ENCODE data around the gene TMEM18. TPM values are rescaled to one million over a fixed set of nuclear protein-coding genes. Genes with fewer than 3 reads are reported as not detected.

Gene TMEM18
- total and polyA plus RNA-seq, 2 of the 13 experiments (the other 11 are each of a cell fraction or from before 2014, with no cell fraction given), result 45.9 to 49.4 TPM

GRCh38 chr2:655626-656025, 21.6 kb downstream of the TMEM18 start:
- intact Hi-C loops (cut with micrococcal nuclease; ENCODE audit: unreplicated experiment) (no loop called here), in situ Hi-C loops (cut with HindIII; ENCODE audit: extremely low pct_ligation_motif_present, low pct_unique_long_range_greater_than_20kb) (no loop called here)
- no peaks in the 10 kb centered on the region for H3K79me2 ChIP-seq (ENCODE audit: insufficient read depth, low read length)
- ChIA-PET POLR2A (no interaction called here), CTCF (ENCODE audit: low intra/inter-chr PET ratio, low total read pairs) (no interaction called here)
- no peak for FAIRE-seq
- no TSS peak for BruUV-seq (replicated peaks)
- H3K27me3 ChIP-seq (ENCODE audit: control insufficient read depth in 1 of 2, insufficient read depth in 2 of 2, low read length in 2 of 2), result peaks cover 1 to 30% of the 10 kb centered on the region in 2 experiments; a peak in 4 of 5 replicates
- no peak overlapping the region for H3K9ac ChIP-seq (ENCODE audit: insufficient read depth, low read depth, low read length)
- H2AFZ ChIP-seq (ENCODE audit: low read length), result no peak overlapping the region
- peaks cover 7% of the 10 kb centered on the region; the same call in 1 of the 2 replicates for H3K4me1 ChIP-seq (ENCODE audit: insufficient read depth, low read length)
- ATAC-seq, result no peak
- H3K36me3 ChIP-seq (replicated peaks in 1 of 2; ENCODE audit: control insufficient read depth in 1 of 2, insufficient read depth in 2 of 2, low read length in 2 of 2), result no peaks in the 10 kb centered on the region
- H3K27ac ChIP-seq (ENCODE audit: extremely low read length, insufficient read depth, low read length), result no peak overlapping the region
- no peak for TF ChIP-seq PCBP1 (IDR thresholded peaks at IDR 0.05; ENCODE audit: borderline replicate concordance, low read depth, low read length)
- no peak for TF ChIP-seq DR1 (CRISPR knock-in tag; IDR thresholded peaks at IDR 0.05)
- TF ChIP-seq MTF1 (CRISPR knock-in tag; IDR thresholded peaks at IDR 0.05), result no peak
- TF ChIP-seq RARA (CRISPR knock-in tag; IDR thresholded peaks at IDR 0.05), result no peak
- TF ChIP-seq NFE2L2 (IDR thresholded peaks at IDR 0.05; ENCODE audit: low read length), result no peak
- no peak for TF ChIP-seq ZFP41 (CRISPR knock-in tag; IDR thresholded peaks at IDR 0.05; ENCODE audit: borderline replicate concordance)
- no peaks in the 10 kb centered on the region for H4K20me1 ChIP-seq (ENCODE audit: insufficient read depth, low read length)
- no peaks in the 10 kb centered on the region for H3K9me3 ChIP-seq (ENCODE audit: low read length)
- no peak overlapping the region for H3K4me2 ChIP-seq (ENCODE audit: low read depth, low read length)
- no peak overlapping the region for H3K4me3 ChIP-seq (replicated peaks in 1 of 3; ENCODE audit: insufficient read depth in 1 of 3, low read depth in 2 of 3, low read length in 3 of 3)
- no peak for DNase-seq (ENCODE audit: low spot score)

GRCh38 chr2:654896-655295, 22.3 kb downstream of the TMEM18 start:
- Histone ChIP-seq H3K79me2 (ENCODE audit: insufficient read depth, low read length) (no peaks in the 10 kb centered on the region), H3K4me3 (replicated peaks in 1 of 3; ENCODE audit: insufficient read depth in 1 of 3, low read depth in 2 of 3, low read length in 3 of 3) (no peak overlapping the region), H3K27ac (ENCODE audit: extremely low read length, insufficient read depth, low read length) (no peak overlapping the region), H4K20me1 (ENCODE audit: insufficient read depth, low read length) (no peaks in the 10 kb centered on the region), H3K9me3 (ENCODE audit: low read length) (no peaks in the 10 kb centered on the region), H3K4me2 (ENCODE audit: low read depth, low read length) (no peak overlapping the region), H3K36me3 (replicated peaks in 1 of 2; ENCODE audit: control insufficient read depth in 1 of 2, insufficient read depth in 2 of 2, low read length in 2 of 2) (no peaks in the 10 kb centered on the region), H3K4me1 (ENCODE audit: insufficient read depth, low read length) (peaks cover 7% of the 10 kb centered on the region; the same call in 1 of the 2 replicates), H3K9ac (ENCODE audit: insufficient read depth, low read depth, low read length) (no peak overlapping the region), H2AFZ (ENCODE audit: low read length) (no peak overlapping the region), H3K27me3 (ENCODE audit: control insufficient read depth in 1 of 2, insufficient read depth in 2 of 2, low read length in 2 of 2) (peaks cover 4 to 33% of the 10 kb centered on the region in 2 experiments; a peak in 4 of 5 replicates)
- intact Hi-C loops (cut with micrococcal nuclease; ENCODE audit: unreplicated experiment) (no loop called here), in situ Hi-C loops (cut with HindIII; ENCODE audit: extremely low pct_ligation_motif_present, low pct_unique_long_range_greater_than_20kb) (no loop called here)
- POLR2A ChIA-PET, result no interaction called here
- DNase-seq (ENCODE audit: low spot score) (no peak), ATAC-seq (peak; percentile 18; the same call in 1 of the 3 replicates), FAIRE-seq (no peak)
- whole genome bisulfite sequencing (ENCODE audit: low lambda C conversion rate), result 18% methylated on average over 10 of the region's 10 CpGs
- no TSS peak for BruUV-seq (replicated peaks)
- CTCF ChIA-PET (ENCODE audit: low intra/inter-chr PET ratio, low total read pairs), result no interaction called here
- TF ChIP-seq CREB1 (IDR thresholded peaks at IDR 0.05) (peak; percentile 78), CREB1 (CRISPR knock-in tag; IDR thresholded peaks at IDR 0.05) (no peak), ZNF326 (CRISPR knock-in tag; IDR thresholded peaks at IDR 0.05; ENCODE audit: borderline replicate concordance) (no peak), HOXA9 (CRISPR knock-in tag; IDR thresholded peaks at IDR 0.05; ENCODE audit: borderline replicate concordance) (no peak), NCOA2 (CRISPR knock-in tag; IDR thresholded peaks at IDR 0.05) (no peak), ZNF598 (CRISPR knock-in tag; IDR thresholded peaks at IDR 0.05; ENCODE audit: borderline replicate concordance) (no peak)
- TF ChIP-seq, protein P1, sequence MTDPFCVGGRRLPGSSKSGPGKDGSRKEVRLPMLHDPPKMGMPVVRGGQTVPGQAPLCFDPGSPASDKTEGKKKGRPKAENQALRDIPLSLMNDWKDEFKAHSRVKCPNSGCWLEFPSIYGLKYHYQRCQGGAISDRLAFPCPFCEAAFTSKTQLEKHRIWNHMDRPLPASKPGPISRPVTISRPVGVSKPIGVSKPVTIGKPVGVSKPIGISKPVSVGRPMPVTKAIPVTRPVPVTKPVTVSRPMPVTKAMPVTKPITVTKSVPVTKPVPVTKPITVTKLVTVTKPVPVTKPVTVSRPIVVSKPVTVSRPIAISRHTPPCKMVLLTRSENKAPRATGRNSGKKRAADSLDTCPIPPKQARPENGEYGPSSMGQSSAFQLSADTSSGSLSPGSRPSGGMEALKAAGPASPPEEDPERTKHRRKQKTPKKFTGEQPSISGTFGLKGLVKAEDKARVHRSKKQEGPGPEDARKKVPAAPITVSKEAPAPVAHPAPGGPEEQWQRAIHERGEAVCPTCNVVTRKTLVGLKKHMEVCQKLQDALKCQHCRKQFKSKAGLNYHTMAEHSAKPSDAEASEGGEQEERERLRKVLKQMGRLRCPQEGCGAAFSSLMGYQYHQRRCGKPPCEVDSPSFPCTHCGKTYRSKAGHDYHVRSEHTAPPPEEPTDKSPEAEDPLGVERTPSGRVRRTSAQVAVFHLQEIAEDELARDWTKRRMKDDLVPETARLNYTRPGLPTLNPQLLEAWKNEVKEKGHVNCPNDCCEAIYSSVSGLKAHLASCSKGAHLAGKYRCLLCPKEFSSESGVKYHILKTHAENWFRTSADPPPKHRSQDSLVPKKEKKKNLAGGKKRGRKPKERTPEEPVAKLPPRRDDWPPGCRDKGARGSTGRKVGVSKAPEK (CRISPR knock-in tag; IDR thresholded peaks at IDR 0.05; ENCODE audit: borderline replicate concordance), result no peak
- TF ChIP-seq, protein P2, sequence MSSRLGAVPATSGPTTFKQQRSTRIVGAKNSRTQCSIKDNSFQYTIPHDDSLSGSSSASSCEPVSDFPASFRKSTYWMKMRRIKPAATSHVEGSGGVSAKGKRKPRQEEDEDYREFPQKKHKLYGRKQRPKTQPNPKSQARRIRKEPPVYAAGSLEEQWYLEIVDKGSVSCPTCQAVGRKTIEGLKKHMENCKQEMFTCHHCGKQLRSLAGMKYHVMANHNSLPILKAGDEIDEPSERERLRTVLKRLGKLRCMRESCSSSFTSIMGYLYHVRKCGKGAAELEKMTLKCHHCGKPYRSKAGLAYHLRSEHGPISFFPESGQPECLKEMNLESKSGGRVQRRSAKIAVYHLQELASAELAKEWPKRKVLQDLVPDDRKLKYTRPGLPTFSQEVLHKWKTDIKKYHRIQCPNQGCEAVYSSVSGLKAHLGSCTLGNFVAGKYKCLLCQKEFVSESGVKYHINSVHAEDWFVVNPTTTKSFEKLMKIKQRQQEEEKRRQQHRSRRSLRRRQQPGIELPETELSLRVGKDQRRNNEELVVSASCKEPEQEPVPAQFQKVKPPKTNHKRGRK (CRISPR knock-in tag; IDR thresholded peaks at IDR 0.05), result no peak
- TF ChIP-seq, protein P3, sequence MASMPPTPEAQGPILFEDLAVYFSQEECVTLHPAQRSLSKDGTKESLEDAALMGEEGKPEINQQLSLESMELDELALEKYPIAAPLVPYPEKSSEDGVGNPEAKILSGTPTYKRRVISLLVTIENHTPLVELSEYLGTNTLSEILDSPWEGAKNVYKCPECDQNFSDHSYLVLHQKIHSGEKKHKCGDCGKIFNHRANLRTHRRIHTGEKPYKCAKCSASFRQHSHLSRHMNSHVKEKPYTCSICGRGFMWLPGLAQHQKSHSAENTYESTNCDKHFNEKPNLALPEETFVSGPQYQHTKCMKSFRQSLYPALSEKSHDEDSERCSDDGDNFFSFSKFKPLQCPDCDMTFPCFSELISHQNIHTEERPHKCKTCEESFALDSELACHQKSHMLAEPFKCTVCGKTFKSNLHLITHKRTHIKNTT (CRISPR knock-in tag; IDR thresholded peaks at IDR 0.05), result no peak

Data from HepG2 (cell line).